ENCODE results near the gene CAD. TPM values are rescaled to one million over a fixed set of nuclear protein-coding genes. Genes with fewer than 3 reads are reported as not detected.
A peak's percentile ranks its signal among the peaks of the same experiment; 100 is the strongest.

Gene CAD
- total RNA-seq, 2 donors from 2014 or later, result 54.0 to 106 TPM

DNA sequence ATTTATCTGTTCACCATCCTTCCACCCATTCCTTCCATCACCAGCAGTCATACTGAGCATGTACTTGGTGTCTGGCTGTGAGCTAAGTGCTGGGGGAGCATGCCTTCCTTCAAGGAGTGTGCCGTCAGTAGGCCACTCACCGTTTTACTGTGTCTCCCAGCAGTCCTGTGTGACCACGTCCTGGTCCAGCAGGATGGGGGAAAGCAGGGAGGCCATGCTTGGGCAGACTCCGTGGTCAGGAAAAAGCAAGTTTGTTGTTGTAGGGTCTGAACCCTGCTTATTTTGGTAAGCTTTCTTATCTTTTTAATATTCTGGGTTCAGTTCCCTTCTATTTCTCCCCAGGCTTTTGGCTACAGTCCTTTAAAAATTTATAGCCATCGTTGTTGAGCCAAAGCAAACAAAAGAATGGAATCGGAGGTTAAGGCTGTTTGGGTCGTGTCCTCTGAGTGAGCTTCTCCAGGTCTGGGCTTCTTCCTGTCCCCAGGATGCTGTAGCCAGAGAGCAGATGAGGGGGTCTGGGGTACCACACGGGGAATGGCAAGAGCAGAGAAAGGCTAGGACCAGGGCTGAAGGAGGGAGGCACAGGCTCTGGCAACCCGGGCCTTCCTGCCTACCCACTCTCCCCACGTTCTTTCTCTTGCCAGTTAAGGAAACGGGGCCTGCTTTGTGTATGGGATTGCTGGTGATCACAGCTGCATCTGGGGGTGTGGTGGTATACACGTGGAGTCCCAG, 32.2 kb downstream of the CAD start:
- ATAC-seq (replicated peaks), result no peak
- H3K4me3 Mint-ChIP-seq, result no peak overlapping the region
- H3K27me3 Mint-ChIP-seq, result peaks cover 13% of the 10 kb centered on the region
- H3K36me3 Mint-ChIP-seq (ENCODE audit: low read depth), result peaks cover 1% of the 10 kb centered on the region
- H3K27ac Mint-ChIP-seq, result peak overlapping the region; percentile 17
- H3K9me3 Mint-ChIP-seq, result no peaks in the 10 kb centered on the region
- H3K4me1 Mint-ChIP-seq, result no peaks in the 10 kb centered on the region

DNA sequence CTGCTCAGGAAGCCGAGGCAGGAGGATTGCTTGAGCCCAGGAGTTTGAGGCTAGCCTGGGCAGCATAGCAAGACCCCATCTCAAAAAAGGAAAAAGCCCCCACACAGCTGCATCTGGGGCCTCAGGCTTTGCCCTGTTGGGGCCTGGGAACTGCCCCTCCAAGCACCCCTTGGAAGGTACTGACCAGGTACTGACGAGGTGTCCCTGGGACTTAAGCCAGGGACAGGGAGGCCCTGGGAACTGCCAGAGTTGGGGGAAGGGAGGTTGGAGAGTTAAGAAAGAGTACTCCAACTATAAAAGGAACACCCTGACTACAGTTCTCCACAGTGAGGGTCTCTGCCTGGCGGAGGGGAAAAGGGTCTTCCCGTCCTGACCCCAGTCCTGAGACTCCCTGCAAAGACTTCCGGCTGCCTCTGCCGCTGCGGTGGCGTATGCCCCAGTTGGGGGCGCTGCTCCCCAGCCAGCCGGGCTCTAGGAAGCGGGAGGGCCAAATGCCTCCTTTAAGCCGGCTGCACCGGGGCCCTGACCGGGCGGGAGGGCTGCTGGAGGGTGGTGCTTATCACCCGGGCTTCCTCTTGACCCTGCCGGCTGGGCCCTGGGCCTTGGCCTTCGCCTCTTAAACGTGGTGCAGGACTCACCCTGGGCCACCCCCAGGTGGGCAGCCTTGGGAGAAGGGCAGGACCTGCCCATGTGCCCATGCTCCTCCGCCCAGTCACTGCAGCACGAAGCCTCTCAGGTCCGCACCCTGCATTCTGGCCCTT, 32.9 kb downstream of the CAD start:
- ATAC-seq (replicated peaks), result peak; percentile 83
- no peaks in the 10 kb centered on the region for H3K9me3 Mint-ChIP-seq
- no peaks in the 10 kb centered on the region for H3K4me1 Mint-ChIP-seq

DNA sequence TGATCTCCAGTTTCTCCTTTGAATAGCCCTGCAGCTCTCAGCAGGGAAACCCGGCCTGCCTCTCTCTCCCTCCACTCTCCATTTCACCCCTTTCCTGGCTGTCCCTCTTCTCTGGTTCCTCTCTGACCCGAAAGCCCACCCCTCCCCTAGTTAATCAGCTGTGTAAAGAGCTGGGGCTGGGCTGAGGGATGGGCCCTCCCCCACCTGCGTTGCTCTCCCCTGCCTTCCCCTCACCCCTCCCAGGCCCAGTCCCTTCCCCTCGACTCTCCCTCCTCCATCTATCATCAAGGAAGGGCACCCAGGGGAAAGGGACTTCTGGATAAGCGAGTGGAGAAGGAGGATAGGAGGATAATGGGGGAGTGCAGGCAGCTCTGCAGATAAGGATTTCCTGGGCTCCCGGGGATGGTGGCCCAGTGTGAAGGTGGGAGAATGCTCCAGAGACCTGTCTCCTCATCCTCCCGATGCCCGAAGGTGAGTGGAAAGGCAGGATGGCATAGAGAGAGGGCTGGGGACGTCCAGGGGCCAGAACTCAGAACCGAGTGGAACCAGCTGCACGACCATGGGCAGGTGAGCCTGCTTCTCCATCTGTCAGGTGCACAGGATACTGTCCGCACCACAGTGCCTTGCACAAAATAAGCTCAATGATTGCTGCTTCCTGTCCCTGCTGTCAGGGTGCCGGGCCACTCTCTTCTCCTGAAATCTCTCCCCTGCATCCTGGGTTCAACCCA, 33.6 kb downstream of the CAD start:
- no peaks in the 10 kb centered on the region for H3K4me1 Mint-ChIP-seq

More for the DNA sequence above, 32.9 kb downstream of the CAD start:
- H3K27ac Mint-ChIP-seq, result no peak overlapping the region
- H3K4me3 Mint-ChIP-seq, result no peak overlapping the region
- peaks cover 20% of the 10 kb centered on the region for H3K27me3 Mint-ChIP-seq
- no peaks in the 10 kb centered on the region for H3K36me3 Mint-ChIP-seq (ENCODE audit: low read depth)

DNA sequence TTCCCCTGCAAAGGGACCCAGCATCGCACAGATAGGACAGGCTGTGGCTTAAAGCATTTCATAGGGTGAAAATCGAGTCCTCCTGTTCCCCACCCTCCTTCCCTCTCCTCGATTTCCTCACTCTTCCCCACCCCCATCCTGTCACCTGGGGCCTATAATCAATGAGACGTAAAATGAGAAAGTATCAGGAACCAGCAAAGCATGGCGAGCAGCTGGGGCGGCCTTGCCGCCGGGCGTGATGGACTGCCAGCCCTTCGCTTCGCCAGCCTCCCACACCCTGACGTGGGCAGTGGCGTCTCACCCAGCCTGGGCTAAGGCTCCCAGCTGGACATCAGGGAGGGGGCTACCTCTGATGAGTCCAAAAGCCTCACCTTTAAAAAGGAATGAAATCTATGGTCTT, 34.6 kb downstream of the CAD start:
- Mint-ChIP-seq H3K27ac (no peak overlapping the region), H3K4me1 (no peaks in the 10 kb centered on the region), H3K36me3 (ENCODE audit: low read depth) (no peaks in the 10 kb centered on the region), H3K9me3 (no peaks in the 10 kb centered on the region), H3K4me3 (no peak overlapping the region), H3K27me3 (peaks cover 36% of the 10 kb centered on the region)
- no peak for ATAC-seq (replicated peaks)

More for the DNA sequence above, 33.6 kb downstream of the CAD start:
- no peak overlapping the region for H3K4me3 Mint-ChIP-seq
- no peak for ATAC-seq (replicated peaks)
- peaks cover 27% of the 10 kb centered on the region for H3K27me3 Mint-ChIP-seq
- no peaks in the 10 kb centered on the region for H3K9me3 Mint-ChIP-seq
- H3K27ac Mint-ChIP-seq, result no peak overlapping the region
- H3K36me3 Mint-ChIP-seq (ENCODE audit: low read depth), result no peaks in the 10 kb centered on the region

- Mint-ChIP-seq H3K36me3 (ENCODE audit: low read depth) (no peaks in the 10 kb centered on the region), H3K9me3 (no peaks in the 10 kb centered on the region), H3K4me1 (no peaks in the 10 kb centered on the region), H3K27me3 (peaks cover 55% of the 10 kb centered on the region), H3K27ac (no peak overlapping the region), H3K4me3 (no peak overlapping the region)
- ATAC-seq (replicated peaks), result no peak
These were observed 38.0 kb downstream of the CAD start for GRCh38 chr2:27255187-27255586.

- Mint-ChIP-seq H3K4me1 (peaks cover under 1% of the 10 kb centered on the region), H3K36me3 (ENCODE audit: low read depth) (no peaks in the 10 kb centered on the region), H3K4me3 (no peak overlapping the region), H3K9me3 (no peaks in the 10 kb centered on the region), H3K27ac (no peak overlapping the region), H3K27me3 (peaks cover 59% of the 10 kb centered on the region)
- no peak for ATAC-seq (replicated peaks)
These were observed 38.5 kb downstream of the CAD start for GRCh38 chr2:27255660-27256059.

DNA sequence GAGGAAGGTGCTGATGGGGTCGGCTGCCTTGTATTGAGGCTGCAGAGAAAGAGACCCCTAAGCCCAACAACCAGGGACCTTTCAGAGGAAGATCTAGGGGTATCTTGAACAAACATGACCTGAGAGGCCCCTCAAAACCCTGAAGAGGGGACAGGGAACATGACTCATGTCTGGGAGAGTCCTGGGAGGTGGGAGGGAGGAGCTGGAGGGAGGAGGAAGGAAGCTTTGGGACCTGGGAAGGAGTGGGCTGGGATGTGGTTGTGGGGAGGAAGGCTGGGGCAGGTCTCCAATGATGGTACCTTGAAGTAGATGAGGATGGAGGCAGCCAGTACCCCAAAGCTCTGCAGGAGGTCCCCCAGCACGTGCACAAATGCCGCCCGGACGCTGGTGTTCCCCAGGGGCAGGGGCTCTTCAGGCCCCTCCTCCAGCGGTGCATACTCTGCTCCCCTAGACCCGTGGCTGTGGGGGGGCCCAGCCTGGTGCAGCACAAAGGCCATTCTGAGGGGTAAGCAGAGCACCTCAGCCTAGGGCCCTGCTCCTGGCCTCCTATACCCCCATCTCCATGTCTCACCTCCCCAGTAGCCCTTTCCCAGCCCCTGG, 39.8 kb downstream of the CAD start:
- Mint-ChIP-seq H3K4me1 (peaks cover 4% of the 10 kb centered on the region), H3K36me3 (ENCODE audit: low read depth) (no peaks in the 10 kb centered on the region), H3K9me3 (no peaks in the 10 kb centered on the region), H3K4me3 (no peak overlapping the region), H3K27me3 (peaks cover 63% of the 10 kb centered on the region), H3K27ac (no peak overlapping the region)
- ATAC-seq (replicated peaks), result no peak

DNA sequence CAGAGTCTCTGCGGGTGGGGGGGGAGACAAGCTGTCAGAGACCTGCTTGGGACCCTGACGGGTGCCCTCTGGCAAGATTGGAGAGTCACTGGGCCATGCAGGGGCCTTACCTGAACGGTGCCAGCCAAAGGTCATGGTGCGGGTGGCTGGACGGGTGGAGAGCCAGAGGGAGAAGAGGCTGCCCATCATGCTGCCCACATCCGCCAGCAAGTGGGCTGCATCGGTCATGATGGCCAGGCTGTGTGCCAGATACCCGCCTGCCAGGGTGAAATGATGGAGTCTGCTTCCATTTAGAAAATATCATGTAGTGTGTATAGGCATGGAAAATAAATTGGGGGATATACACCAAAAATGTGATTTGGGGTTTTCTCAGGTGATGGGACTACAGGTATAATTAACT, 40.9 kb downstream of the CAD start:
- peaks cover 5% of the 10 kb centered on the region for H3K4me1 Mint-ChIP-seq
- peaks cover under 1% of the 10 kb centered on the region for H3K36me3 Mint-ChIP-seq (ENCODE audit: low read depth)
- H3K9me3 Mint-ChIP-seq, result no peaks in the 10 kb centered on the region
- no peak overlapping the region for H3K4me3 Mint-ChIP-seq
- ATAC-seq (replicated peaks), result no peak
- H3K27ac Mint-ChIP-seq, result no peak overlapping the region
- peaks cover 63% of the 10 kb centered on the region for H3K27me3 Mint-ChIP-seq

DNA sequence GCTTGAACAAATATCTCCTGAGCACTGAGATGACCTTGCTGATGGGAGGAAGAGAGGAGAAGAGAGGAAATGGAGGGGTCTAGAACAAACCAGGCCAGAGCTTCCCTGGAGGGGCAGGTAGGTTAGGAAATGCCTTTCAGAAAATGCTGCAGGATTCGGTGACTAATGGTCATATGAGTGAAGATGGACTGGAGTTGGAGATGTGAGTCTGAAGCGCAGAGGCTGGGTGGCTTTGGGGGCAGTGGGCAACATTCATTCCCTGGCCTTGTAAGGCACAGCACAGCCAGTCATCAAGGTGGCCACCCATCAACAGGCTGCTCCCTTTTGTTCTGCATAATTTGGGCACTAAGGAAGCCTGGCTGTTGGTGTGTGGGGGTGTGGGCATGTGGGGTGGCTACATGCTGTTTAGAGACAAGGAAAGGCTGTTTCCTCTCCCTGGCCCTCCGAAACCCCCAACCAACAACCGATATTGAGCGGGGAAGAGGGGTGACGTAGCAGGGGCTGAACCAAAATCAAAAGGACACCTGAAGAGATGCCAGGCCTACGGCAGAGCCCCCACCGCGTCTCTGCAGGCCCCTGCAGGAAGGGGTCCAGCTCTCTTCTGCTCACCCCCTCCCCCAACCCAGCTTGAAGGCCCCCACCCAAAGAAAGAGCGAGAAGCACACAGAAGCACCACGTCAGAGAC, 44.2 kb downstream of the CAD start:
- no peaks in the 10 kb centered on the region for H3K9me3 Mint-ChIP-seq
- H3K27me3 Mint-ChIP-seq, result peaks cover 61% of the 10 kb centered on the region
- no peak overlapping the region for H3K27ac Mint-ChIP-seq
- peaks cover 7% of the 10 kb centered on the region for H3K36me3 Mint-ChIP-seq (ENCODE audit: low read depth)
- peak overlapping the region; percentile 64 for H3K4me3 Mint-ChIP-seq
- peaks cover 15% of the 10 kb centered on the region for H3K4me1 Mint-ChIP-seq
- no peak for ATAC-seq (replicated peaks)

GRCh38 chr2:27261926-27262298, 44.7 kb downstream of the CAD start:
- H3K27me3 Mint-ChIP-seq, result peaks cover 56% of the 10 kb centered on the region
- peaks cover 15% of the 10 kb centered on the region for H3K4me1 Mint-ChIP-seq
- no peaks in the 10 kb centered on the region for H3K9me3 Mint-ChIP-seq
- H3K4me3 Mint-ChIP-seq, result peak overlapping the region; percentile 64
- no peak overlapping the region for H3K27ac Mint-ChIP-seq
- peaks cover 7% of the 10 kb centered on the region for H3K36me3 Mint-ChIP-seq (ENCODE audit: low read depth)
- no peak for ATAC-seq (replicated peaks)

DNA sequence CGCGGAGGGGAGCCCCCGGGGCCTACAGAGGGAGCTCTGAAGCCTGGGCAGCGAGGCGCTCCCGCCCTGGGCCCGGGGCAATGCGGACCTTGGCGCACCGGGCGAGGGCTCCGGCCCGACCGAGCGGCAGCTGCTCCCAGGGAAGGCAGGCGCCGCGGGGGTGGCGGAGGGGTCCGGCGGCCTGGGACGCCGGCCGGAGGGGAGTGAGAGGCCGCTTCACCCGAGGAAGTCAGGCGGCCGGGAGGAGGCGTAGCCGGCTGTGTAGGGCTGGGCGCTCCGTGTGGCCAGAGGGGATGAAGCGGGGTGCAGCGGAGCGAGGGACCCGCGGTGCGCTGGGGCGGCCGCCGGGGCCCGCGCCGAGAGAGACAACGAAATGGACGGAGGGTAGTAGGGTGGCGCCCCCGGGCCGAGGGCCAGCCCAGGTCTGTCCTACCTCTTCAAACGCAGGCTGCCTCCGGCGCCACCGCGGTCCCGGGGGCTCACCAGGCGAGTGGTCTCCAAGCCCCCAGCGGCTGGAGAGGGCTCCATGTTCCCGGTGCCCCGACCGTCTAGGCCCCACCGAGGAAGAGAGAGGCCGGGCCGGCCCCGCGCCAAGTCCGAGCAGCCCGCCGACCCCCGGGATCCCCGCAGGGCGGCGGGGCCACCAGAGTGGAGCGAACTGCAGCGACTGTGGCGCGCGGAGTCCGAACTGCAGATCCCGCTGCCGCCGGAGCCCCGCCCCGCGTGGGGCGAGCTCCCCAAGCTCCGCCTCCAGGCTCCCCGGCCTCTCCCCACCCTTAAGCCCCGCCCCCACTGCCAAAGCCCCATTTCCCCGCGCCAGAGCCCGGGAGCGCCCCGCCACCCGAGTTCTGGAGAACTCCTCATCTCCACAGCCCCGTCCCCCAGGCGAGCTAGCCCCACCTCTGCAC, 45.5 kb downstream of the CAD start, which contains the start of gene SLC30A3:
Gene SLC30A3 (minus strand): TSS at position 669 of the 908 bp plus-strand sequence. CDS start 141 bp downstream, at position 528.
- peak within 1 kb of the TSS; percentile 64 for H3K4me3 Mint-ChIP-seq
- H3K36me3 Mint-ChIP-seq (ENCODE audit: low read depth), result peaks cover 7% of the 10 kb centered on the region
- peak; percentile 77 for ATAC-seq (replicated peaks)
- peaks cover 50% of the 10 kb centered on the region for H3K27me3 Mint-ChIP-seq
- no peaks in the 10 kb centered on the region for H3K9me3 Mint-ChIP-seq
- no peak within 1 kb of the TSS for H3K27ac Mint-ChIP-seq
- peaks cover 15% of the 10 kb centered on the region for H3K4me1 Mint-ChIP-seq

- no peak overlapping the region for H3K4me3 Mint-ChIP-seq
- H3K27ac Mint-ChIP-seq, result no peak overlapping the region
- peaks cover 7% of the 10 kb centered on the region for H3K36me3 Mint-ChIP-seq (ENCODE audit: low read depth)
- peaks cover 44% of the 10 kb centered on the region for H3K27me3 Mint-ChIP-seq
- no peaks in the 10 kb centered on the region for H3K9me3 Mint-ChIP-seq
- peaks cover 15% of the 10 kb centered on the region for H3K4me1 Mint-ChIP-seq
- ATAC-seq (replicated peaks), result no peak
These were observed 46.4 kb downstream of the CAD start for GRCh38 chr2:27263287-27264252.
